Subcutaneous abdominal adipose tissue (tissue), 5 donors: ENCODE results near the gene ADAM29.
"Not testable (repeated sequence)": the region's sequence is repeated elsewhere in the genome, so short reads cannot be mapped to it uniquely, and the experiment has no call there.

Source experiments
- H3K27ac ChIP-seq: one replicate; pipeline ENCODE4 v1.7.0; 2013; ENCODE audit warnings: low read depth, mild to moderate bottlenecking, inconsistent platforms, low read length, moderate library complexity
- H3K27me3 ChIP-seq, 5 donors: one replicate each; pipeline ENCODE4 v1.7.0; 2013; ENCODE audit warnings: low read length in 5 of 5, inconsistent platforms in 1 of 5; ENCODE audit not compliant: control insufficient read depth in 5 of 5, insufficient read depth in 4 of 5
- H3K36me3 ChIP-seq, 5 donors: one replicate each; pipeline ENCODE4 v1.7.0; 2013; ENCODE audit warnings: low read length in 5 of 5; ENCODE audit not compliant: control insufficient read depth in 5 of 5, insufficient read depth in 5 of 5
- H3K4me1 ChIP-seq, 5 donors: one replicate each; pipeline ENCODE4 v1.7.0; 2013; ENCODE audit warnings: low read length in 5 of 5, mild to moderate bottlenecking in 3 of 5, moderate library complexity in 1 of 5; ENCODE audit not compliant: control insufficient read depth in 5 of 5, insufficient read depth in 5 of 5
- H3K4me3 ChIP-seq, 5 donors: one replicate each; pipeline ENCODE4 v1.7.0; 2013; ENCODE audit warnings: low read length in 5 of 5, low read depth in 1 of 5
- H3K9ac ChIP-seq, 5 donors: one replicate each; pipeline ENCODE4 v1.7.0; 2013; ENCODE audit warnings: low read length in 5 of 5, mild to moderate bottlenecking in 4 of 5, moderate library complexity in 3 of 5
- H3K9me3 ChIP-seq, 5 donors: one replicate each; pipeline ENCODE4 v1.7.0; 2013; ENCODE audit warnings: low read length in 5 of 5; ENCODE audit not compliant: control insufficient read depth in 5 of 5
- donor health status: healthy.
- donor health status: healthy.
- donor health status: healthy.
- donor health status: healthy.
- donor health status: healthy.

The ADAM29 gene

DNA sequence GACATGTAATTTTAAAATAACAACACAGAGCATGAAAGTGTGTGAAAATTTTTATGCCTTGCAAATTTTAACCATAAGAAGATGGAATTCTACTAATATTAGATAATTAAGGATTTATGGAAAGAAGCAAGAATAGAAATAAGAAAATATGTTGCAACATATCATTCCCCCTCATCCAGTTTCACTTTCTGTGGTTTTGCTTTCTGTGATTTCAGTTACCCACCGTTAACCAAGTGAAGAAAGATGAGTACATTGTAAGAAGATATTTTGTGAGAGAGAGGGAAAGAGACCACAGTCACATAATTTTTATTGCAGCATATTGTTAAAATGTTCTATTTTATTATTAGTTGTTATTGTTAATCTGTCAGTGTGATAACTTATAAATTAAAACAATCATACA is 77.9 kb downstream of the ADAM29 start:
- H3K4me1 ChIP-seq = no peaks in the 10 kb centered on the region
- H3K27me3 ChIP-seq = no peaks in the 10 kb centered on the region
- peaks cover 0 to 5% (median 0%) of the 10 kb centered on the region in 5 donors for H3K9me3 ChIP-seq
- H3K27ac ChIP-seq = no peak overlapping the region
- no peaks in the 10 kb centered on the region for H3K36me3 ChIP-seq
- H3K4me3 ChIP-seq = no peak overlapping the region
- no peak overlapping the region for H3K9ac ChIP-seq

DNA sequence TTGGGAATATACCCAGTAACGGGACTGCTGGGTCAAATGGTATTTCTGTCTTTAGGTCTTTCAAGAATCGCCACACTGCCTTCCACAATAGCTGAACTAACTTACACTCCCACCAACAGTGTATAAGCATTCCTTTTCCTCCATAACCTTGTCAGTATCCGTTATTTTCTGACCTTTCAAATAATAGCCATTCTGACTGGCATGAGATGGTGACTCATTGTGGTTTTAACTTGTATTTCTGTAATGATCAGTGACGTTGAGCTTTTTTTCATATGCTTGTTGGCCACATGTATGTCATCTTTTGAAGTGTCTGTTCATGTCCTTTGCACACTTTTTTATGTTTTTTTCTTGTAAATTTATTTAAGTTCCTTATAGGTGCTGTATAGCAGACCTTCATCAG is 81.2 kb downstream of the ADAM29 start:
- Histone ChIP-seq H3K9me3 (no peaks in the 10 kb centered on the region), H3K4me3 (no peak overlapping the region), H3K27ac (no peak overlapping the region), H3K4me1 (no peaks in the 10 kb centered on the region), H3K36me3 (no peaks in the 10 kb centered on the region), H3K27me3 (no peaks in the 10 kb centered on the region), H3K9ac (no peak overlapping the region)

DNA sequence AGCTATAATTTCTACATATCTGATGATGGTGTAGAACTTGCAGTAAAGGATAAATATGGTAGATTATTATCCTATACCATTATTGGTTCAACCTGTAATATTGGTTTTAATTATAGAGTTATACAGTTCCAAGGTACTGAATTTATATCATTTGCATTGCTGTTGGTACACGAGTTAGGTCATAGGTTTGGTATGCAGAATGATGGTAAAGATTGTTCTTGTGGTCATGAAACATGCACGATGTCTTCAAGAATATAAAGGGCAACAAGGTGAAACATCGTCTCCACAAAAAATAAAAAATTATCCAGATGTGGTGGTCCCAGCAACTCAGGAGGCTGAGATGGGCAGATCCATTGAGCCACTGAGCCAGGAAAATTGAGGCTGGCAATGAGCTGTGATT is 99.6 kb downstream of the ADAM29 start:
- no peaks in the 10 kb centered on the region for H3K36me3 ChIP-seq
- no peaks in the 10 kb centered on the region for H3K9me3 ChIP-seq
- no peak overlapping the region for H3K9ac ChIP-seq
- H3K27ac ChIP-seq = no peak overlapping the region
- H3K4me1 ChIP-seq = no peaks in the 10 kb centered on the region
- H3K27me3 ChIP-seq = no peaks in the 10 kb centered on the region
- H3K4me3 ChIP-seq = no peak overlapping the region

DNA sequence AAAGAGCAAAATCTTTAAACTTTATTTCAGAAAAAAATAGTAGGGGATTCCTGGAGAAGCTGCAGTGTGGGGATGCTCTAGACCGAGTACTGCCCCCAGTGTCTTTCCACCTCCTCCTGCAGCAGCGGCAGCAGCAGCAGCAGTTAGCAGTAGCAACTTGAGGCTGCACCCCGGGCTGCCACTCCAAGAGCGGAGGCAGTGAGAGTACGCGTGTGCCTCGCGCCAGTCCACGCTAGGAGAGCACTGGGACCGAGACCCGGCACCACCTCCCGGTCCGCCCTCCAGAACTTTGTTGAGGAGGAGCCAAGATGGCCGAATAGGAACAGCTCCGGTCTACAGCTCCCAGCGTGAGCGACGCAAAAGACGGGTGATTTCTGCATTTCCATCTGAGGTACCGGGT is 101.3 kb downstream of the ADAM29 start:
- not testable (repeated sequence) for H3K4me1 ChIP-seq, H3K27me3 ChIP-seq, H3K36me3 ChIP-seq, H3K4me3 ChIP-seq, H3K9me3 ChIP-seq, H3K9ac ChIP-seq, H3K27ac ChIP-seq
